Activated effector memory CD4-positive, alpha-beta T cell treated with anti-CD3 and anti-CD28 coated beads, Interleukin-2, amount 50 U/mL, for 16 hours (primary cell): Measurements from ENCODE around the gene SPAAR.
"Not testable (repeated sequence)": the region's sequence is repeated elsewhere in the genome, so short reads cannot be mapped to it uniquely, and the experiment has no call there.

Source experiments
- DNase-seq: peaks from one replicate; pipeline ENCODE4 v3.0.0-alpha.2; 2020

SPAAR gene, protein sequence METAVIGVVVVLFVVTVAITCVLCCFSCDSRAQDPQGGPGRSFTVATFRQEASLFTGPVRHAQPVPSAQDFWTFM

DNA sequence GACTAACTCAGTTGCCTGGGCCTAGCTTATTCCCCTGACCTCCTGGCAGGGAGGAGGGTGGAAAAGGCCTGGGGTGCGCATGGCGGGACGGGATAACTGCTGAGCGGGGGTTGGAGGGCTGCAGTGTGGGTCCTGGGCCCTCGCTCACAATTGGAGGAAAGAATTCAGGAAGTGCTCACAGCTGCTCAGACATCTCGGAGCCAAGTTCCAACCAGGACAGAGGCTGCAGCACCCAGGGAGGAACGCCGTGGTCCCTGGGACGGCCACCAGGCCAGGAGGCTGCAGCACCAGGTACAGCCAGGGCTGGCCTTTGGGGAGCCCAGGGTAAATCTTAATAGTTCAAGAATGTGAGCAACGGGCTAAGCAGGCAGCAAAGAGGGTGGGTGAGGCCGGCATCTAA, at the start of gene SPAAR:
Gene SPAAR, plus strand, starts transcription at position 217 of the 400 bp plus-strand sequence. CDS start 974 bp downstream, outside the sequence.
- no peak for DNase-seq

DNA sequence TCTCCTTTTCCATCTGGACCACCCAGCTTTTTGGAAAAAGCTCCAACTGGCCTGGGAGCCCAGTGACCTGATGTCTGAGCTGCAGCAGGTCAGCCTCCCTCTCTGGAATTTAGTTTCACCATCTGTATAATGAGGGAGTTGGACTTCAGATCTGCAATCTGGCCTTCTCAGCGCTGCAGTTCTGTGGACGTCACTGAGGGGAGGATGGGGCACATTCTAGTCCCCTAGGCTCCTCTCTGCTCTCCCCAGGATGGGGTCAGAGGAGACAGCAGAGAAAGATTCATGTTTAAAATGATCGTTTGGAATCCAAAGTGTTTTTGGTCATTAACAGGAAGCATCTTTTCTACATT, 49.3 kb upstream of the SPAAR start:
- DNase-seq: no peak

DNA sequence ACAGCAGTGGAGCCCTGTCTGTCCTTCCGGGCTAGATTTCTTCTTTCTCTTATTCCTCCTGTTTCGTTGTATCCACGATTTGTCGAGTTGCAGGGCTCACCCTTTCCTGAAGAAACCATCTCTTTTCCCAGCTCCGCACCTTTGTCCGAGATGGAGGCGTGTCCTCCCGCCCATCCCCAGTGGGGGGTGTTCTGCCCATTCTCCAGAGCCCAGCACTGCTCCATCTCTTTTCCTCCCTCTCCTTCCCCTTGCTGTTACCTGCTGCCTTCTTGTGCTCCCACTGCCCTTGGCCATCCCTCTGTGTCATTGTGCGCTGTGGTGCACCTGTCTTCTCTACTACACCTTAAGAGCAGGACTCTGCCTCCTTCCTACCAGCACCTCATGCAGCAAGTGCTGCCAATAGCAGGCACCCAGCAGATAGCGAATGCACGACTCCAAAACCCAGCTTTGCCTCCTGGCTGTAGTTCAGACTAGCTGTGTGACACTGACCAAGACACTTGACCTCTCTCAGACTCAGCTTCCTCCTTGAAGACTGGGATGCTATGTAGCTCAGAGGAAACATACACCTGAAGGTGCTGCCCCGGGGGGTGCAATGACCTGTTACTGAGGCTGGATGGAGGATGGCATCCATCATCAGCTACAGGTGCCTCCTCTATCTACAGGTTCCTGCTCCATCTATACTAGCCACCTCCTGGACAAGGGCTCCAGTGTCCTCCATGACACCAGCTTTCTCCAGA, 48.0 kb upstream of the SPAAR start:
- peak; percentile 47 for DNase-seq

DNA sequence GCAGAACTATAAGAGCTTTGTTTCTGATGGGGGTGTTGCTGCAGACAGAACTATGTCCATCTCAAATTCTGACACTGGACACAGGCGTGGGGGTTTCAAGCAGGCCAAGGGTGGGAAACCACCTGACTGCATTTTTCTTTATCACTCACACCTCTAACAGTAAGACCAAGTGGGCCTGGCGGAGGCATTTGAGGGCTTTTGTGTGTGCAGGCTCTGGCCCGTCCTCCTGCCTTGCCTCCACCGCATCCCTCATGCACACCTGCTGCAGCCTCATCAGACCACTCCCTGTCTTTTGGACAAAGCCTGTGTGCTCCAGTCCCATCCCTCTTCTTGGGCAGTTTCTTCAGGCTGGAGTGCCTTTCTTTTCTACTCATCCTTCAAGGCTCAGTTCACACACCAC, 47.0 kb upstream of the SPAAR start:
- no peak for DNase-seq

DNA sequence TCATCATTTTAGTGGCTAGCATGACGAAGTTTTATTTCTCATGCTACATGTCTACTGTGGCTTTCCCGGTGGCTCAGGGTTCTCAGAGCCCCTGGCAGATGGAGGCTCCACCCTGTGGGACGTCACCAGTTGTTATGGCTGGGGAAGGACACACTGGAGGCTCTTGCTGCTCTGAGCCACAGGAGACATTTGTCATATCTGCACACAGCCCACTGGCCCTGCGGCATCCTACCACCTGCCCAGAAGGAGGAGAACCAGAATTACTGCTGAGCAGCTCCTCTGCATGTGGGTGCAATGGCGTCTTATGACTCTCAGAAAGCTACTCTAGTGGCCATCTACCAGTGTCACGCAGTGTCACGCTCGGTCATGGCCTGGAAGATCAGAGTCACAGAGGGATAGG, 45.7 kb upstream of the SPAAR start:
- DNase-seq: no peak

DNA sequence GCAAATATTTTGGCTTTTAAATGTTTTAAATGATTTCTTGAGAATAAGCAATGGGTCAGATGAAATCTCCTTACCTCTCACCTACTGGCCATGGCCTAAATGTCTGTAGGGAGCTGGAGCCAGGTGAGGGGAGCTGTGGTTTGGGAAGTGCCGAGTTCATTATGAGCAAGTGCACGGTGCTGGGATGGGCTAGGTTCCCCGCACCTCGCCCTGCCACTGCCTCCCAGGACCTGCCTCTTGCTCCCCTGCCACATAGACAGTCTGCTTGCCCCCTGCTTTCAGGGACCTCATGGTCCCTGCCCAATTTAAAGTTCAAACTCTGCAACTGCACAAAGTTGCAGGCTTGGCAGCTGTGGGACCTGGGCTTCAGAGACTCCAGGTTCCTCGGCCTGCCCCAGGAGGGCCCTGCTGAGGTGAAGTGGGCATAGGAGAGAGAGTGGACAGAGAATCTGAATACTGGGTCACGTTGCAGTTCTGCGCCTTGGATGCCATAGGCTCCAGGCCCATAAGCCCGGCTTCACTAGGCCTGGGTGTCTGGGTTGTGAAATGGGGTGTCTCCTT, 44.5 kb upstream of the SPAAR start:
- no peak for DNase-seq

DNA sequence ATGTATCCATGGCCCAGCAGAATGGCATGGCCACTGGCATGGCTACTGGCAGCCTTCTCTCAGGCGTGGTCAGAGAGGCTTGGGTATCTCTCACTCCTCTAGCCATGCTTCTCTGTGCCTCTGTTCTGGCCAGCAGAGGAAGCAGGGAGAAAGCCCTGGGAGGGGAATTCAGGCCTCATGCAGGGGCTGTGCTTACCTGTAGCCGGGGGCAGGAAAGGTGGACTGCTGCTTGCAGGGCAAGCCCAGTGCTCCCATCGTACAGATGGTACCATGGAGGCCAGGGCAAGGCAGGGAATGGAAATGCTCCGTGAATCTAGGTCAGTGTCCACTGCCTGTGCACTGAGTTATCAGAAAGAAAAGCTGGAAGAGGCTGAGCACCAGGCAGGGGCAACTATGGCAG, 41.8 kb upstream of the SPAAR start:
- DNase-seq: no peak

DNA sequence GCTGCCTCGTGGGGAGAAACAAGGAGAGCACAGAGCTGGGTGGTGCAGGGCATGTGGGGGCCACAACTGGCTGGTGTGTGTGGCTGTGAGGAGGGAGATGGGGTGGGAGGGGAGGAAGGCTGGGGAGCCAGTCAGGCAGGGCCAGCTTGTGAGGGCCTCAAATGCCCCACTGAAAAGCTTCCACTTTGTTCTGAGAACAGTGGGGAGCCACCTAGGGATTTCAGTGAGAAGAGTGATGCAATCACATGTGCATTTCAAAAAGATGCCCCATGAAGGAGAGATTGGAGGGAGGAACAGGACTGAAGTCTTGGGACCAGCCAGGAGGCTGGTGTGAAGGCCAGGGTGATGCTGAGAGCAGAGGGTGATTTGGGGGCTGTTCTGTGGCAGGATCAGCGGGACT, 40.4 kb upstream of the SPAAR start:
- DNase-seq: no peak

DNA sequence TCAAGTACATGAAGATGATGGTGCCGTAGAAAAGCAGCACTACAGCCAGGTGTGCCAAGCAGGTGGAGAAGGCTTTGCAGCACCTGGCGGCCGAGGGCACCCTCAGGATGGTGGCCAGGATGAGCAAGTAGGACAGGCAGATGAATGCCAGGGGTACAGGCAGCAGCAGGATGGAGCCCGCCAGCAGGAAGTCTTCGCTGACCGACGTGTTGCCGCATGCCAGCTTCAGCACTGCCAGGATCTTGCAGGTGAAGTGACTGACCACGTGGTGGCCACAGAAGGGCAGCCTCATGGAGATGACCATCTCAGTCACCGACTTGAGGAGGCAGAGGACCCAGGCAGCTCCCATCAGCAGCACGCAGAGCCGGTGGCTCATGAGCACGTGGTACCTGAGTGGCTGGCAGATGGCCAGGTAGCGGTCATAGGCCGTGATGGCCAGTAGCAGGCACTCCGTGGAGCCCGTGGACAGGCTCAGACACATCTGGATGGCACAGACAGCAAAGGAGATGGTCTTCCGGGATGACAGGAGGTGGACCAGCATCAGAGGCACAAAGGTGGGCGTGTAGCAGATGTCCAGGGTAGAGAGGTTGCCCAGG, 39.6 kb upstream of the SPAAR start:
- DNase-seq: no peak

DNA sequence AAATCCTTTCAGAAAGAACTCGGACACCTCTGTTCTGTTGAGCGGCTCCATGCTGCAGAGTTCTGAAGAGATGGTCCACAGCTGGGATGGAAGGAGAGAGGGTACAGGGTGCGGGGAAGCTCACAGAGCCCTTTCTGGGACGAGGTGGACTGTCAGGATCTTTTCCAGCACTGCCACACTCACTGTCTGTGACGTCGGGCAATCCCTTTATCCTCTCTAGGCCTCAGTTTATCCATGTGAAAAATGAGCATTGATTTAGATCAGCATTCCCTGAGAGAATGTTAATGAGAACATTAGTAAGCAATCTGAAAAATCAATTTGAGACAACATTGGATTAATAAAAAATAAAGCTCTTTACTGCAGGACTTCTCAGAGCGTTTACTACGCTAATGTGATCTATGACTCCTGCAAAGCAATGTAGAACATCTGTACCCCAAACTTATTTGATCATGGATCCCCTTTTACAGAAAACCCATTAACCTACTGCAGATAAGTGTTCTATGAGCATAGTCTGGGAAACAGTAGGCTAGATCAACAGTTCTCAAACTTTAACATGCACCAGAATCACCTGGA, 38.9 kb upstream of the SPAAR start, which contains the start of gene OR13J1:
Gene OR13J1, minus strand, starts transcription at position 51 of the 573 bp plus-strand sequence. Its CDS starts 0 bp downstream, at position 51.
- no peak for DNase-seq

DNA sequence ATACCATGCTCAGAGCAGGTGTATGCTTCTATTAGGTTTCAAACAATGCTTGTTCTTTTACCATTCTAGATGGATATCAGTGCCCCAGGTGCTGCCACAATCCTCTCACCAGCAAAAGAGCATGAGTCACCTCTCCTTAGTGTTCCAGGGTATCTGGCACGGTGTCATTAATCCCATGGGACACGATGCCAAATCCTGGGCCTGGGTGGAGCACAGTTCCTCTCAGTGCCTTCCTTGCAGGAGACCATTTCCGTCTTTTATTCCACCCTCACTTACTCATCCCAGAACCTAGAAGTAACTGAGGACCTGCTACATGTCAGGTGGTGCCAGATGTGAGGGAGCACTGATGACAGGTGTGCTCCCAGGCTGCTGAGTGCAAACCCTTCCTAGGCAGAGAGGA, 37.7 kb upstream of the SPAAR start:
- DNase-seq: no peak

DNA sequence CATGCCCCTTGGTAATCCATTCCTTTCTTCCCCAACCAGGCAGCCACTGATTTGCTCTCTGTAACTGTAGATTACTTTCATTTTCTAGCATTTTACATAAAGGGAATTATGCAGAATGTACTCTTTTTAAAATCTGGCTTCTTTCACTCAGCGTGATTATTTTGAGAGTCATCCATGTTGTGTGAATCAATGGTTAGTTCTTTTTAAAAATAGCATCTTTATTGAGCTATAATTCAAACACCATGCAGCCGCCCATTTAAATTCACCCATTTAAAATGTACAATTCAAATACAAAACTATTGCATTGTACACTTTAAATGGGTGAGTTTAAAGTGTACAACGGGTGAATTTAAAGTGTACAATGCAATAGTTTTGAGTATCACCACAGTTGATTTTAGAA, 36.8 kb upstream of the SPAAR start:
- no peak for DNase-seq

DNA sequence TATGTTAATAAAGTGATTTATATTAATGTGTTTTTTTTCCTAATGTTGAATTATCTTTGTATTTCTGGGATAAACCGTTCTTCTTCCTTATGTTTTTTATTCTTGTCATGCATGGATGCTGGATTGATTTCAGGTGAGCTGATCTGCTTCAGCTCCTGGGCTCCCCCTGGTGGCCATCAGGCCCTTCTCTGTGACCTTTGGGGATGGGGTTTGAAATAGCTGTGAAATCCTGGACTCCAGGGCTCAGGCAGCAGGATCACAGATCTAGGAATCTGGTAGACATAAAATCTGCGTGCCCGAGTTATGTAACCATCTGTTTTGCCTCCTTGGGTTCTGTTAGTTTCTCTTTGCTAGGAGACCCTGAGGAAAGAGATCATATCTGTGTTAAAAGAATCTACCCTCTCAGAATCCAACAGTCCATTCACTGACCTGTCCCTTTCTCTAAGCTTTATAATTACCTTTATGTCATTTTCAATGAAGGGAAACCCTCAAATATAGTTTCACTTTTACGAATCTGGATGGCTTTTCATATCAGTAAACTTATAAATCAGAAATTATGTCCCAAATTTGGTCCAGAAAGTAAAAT, 26.9 kb upstream of the SPAAR start:
- peak; percentile 93 for DNase-seq

DNA sequence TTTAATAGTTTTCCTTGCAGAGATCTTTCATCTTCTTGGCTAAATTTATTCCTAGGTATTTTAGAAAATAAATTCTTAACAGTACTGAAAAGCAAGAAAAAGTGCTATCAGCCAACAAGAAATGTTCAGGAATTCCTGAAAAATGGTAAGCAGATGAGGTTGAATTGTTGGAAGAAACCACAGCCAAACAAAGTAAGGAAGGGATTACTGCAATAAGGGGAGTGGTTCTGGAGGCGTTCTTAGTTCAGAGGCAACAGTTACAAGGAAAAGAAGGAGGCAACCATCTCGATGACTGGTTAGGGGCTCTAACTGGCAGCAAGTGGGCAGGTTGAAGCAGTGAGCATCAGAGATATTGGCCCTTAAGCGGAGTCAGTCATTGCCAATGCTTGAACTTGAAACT, 26.3 kb upstream of the SPAAR start:
- no peak for DNase-seq

DNA sequence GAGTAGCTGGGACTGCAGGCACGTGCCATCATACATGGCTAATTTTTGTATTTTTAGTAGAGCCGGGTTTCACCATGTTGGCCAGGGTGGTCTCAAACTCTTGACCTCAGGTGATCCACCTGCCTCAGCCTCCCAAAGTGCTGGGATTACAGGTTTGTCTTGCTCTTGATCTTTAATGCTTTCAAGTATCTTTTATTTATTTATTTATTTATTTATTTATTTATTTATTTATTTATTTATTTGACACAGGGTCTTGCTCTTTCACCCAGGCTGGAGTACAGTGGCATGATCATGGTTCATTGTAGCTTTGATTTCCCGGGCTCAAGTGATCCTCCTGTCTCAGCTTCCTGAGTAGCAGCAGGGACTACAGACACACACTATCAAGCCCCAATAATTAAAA, 24.4 kb upstream of the SPAAR start:
- DNase-seq: not testable (repeated sequence)

DNA sequence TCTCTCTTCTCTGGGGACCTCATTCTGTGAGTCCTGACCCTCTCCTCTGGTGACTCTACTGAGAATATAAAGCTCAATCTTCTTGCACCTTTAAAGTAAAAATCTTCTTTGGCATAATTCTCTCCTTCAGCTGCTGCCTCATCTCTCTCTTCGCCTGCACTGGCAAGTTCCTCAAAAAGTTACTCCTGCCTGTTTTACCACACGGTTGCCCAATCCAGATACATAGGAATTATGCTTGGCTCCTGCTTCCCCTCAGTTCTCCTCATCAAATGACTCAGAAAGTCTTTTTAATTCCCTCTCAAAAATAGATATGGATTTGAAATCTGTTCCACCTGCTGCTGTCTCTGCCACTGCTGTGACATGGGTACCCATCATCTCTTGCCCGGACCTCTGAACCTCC, 17.6 kb upstream of the SPAAR start:
- DNase-seq: no peak

DNA sequence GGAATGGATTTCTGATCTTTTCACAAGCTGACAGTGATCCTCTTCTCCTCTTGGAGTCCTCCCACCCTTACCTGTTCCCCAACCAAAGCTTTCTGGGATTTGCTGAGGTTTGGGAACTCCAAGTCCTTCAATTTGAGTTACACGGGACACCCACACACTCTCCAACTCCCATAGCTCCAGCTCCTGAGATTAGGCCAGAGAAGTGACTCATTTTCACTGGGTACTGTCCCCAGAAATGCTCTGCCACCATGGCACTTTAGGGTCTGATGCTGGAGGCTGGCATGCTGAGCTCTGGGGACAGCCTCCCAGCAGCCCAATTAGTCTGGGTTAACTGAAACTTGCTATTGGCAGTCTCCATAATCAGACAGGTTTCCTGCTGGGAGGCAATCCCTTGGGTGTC, 17.2 kb upstream of the SPAAR start:
- DNase-seq: no peak

DNA sequence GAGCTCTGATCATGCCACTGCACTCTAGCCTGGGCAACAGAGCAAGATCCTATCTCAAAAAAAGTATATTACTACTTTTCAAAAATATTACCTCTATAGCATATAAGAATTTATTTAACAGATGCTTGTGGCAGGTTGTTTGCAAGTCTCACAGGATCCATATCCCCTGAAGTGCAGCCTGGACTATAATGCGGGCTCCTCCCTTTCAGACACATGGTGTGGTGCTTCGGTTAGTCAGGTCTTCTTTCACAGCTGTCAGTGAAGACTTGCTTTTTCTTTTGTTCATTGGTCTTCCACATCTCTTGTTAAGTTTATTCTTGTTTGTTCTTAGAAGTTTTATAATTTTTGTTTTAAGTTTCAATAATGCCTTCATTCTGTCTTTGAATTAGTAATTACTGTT, 12.7 kb upstream of the SPAAR start:
- no peak for DNase-seq

DNA sequence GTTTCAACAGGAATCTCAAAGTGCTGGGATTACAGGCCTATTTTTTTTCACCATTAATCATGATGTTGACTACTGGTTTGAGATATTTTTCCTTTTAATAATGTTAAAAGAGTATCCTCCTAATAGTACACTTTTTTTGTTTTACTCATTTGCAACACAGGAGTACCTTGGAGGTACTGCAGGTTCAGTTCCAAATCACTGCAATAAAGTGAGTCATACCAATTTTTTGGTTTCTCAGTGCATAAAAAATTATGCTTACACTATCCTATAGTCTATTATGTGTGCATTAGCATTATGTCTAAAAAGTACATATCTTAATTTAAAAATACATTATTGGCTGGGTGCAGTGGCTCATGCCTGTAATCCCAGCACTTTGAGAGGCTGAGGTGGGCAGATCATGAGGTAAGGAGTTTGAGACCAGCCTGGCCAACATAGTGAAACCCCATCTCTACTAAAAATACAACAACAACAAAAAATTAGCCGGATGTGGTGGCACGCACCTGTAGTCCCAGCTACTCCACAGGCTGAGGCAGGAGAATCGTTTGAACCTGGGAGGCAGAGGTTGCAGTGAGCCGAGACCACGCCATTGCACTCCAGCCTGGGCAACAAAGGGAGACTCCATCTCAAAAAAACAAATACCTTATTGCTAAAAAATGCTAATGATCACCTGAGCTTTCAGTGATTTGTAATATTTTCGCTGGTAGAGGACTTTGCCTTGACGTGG, 11.8 kb upstream of the SPAAR start:
- DNase-seq: not testable (repeated sequence)

DNA sequence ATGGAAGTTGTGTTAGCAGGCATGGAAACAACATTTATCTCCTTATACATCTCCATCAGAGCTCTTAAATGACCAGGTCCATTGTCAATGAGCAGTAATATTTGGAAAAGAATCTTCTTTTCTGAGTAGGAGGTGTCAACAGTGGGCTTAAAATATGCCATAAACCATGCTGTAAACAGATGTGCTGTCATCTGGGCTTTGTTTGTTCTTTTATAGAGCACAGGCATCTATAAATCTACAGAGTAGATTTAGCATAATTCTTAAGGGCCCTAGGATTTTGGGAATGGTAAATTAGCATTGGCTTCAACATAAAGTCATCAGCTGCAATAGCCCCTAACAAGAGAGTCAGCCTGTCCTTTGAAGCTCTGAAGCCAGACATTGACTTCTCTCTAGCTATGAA, 11.0 kb upstream of the SPAAR start:
- DNase-seq: no peak

DNA sequence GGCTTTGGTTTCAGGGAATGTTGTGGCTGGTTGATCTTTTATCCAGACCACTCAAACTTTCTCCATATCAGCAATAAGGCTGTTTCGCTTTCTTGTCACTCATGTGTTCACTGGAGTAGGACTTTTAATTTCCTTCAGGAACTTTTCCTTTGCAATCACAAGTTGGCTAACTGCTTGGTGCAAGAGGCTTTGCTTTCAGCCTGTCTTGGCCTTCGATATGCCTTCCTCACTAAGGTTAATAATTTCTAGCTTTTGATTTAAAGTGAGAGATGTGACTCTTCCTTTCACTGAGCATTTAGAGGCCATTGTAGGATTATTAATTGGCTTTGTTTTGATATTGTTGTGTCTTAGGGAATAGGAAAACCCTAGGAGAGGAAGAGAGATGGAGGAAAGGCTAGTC, 10.3 kb upstream of the SPAAR start:
- DNase-seq: no peak

DNA sequence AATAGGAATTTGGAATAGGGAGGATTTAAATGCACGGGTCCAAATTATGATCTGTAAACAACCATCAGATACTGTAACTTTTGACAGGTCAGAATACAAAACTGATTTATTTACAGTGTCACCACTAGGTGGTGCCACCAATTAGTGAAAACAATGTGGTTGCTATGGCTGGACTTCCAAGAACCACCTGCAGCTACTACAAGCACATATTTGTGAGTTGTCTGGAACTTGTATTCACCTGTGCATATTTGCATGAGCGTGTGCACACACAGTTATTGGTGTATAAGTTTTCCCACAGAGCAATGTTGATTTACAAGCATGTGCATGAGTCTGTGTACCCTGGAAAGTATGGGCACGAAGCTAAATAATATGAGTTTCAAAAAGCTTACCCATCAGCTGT, 6.2 kb upstream of the SPAAR start:
- DNase-seq: no peak

DNA sequence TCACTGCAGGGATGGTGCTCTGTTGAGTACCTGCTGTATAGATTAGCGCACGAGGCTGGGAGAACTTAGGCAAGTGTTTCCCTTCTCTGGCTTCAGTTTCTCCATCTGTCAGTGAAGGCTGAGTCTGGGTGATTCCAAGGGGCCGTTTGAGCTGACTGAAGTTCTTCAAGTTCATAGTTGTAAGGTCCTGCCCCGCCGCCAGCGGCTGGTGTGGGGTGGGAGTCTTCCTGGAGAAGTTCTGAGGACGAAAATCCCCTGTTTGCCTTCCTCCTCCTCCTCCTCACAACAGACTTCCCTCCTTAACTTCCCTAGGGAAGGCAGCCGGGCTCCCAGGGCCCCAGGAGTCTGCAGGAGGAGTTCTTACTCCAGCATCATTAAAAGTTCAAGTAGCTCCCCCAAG, 5.0 kb upstream of the SPAAR start:
- no peak for DNase-seq
